LNCAP (cell line): Measurements from ENCODE around the gene DIAPH3.

ENCODE experiments used
- CTCF ChIP-seq: fragments of 450-650 bp; IDR thresholded peaks from 2 replicates; pipeline ENCODE4 v1.5.1; 2017; ENCODE audit warnings: mild to moderate bottlenecking

Gene DIAPH3

GRCh38 chr13:60061737-60062136 lies 102.0 kb downstream of the DIAPH3 start:
- no peak for TF ChIP-seq CTCF

- no peak for TF ChIP-seq CTCF
Measured at GRCh38 chr13:60051754-60052285, 111.9 kb downstream of the DIAPH3 start.

- no peak for TF ChIP-seq CTCF
Measured at GRCh38 chr13:60047918-60048317, 115.8 kb downstream of the DIAPH3 start.

GRCh38 chr13:60044321-60044720 lies 119.4 kb downstream of the DIAPH3 start:
- TF ChIP-seq CTCF: no peak

GRCh38 chr13:60043262-60043661 lies 120.5 kb downstream of the DIAPH3 start:
- no peak for TF ChIP-seq CTCF

- TF ChIP-seq CTCF: no peak
Measured at GRCh38 chr13:60035874-60036273, 127.9 kb downstream of the DIAPH3 start.

- TF ChIP-seq CTCF: no peak
Measured at GRCh38 chr13:60032851-60033250, 130.9 kb downstream of the DIAPH3 start.

GRCh38 chr13:60028021-60028420 lies 135.7 kb downstream of the DIAPH3 start:
- no peak for TF ChIP-seq CTCF
